Thymus (tissue), 11 donors: ENCODE data around the gene AFAP1. TPM values are rescaled to one million over a fixed set of nuclear protein-coding genes. Genes with fewer than 3 reads are reported as not detected.

Source experiments
- DNase-seq, 9 donors: peaks; one replicate each; pipeline ENCODE4 v3.0.0-alpha.2; 2013; ENCODE audit warnings: low spot score in 9 of 9, low read depth in 6 of 9, missing footprints in 1 of 9
- H3K27ac ChIP-seq, 2 donors: one replicate each; pipeline ENCODE4 v1.5.1; 2013; ENCODE audit warnings: control low read depth in 1 of 2, low read depth in 1 of 2, low read length in 1 of 2, mild to moderate bottlenecking in 1 of 2, moderate library complexity in 1 of 2
- H3K27me3 ChIP-seq, 2 donors: one replicate each; pipeline ENCODE4 v1.5.1; 2013; ENCODE audit warnings: low read length in 1 of 2; ENCODE audit not compliant: control insufficient read depth in 2 of 2, insufficient read depth in 1 of 2
- H3K36me3 ChIP-seq, 2 donors: one replicate each; pipeline ENCODE4 v1.5.1; 2013; ENCODE audit warnings: low read length in 1 of 2, mild to moderate bottlenecking in 1 of 2, moderate library complexity in 1 of 2; ENCODE audit not compliant: control insufficient read depth in 2 of 2, insufficient read depth in 2 of 2
- H3K4me1 ChIP-seq, 2 donors: one replicate each; pipeline ENCODE4 v1.5.1; 2013; ENCODE audit warnings: low read length in 2 of 2; ENCODE audit not compliant: control insufficient read depth in 2 of 2, insufficient read depth in 2 of 2
- H3K4me3 ChIP-seq, 2 donors: one replicate each; pipeline ENCODE4 v1.5.1; 2013; ENCODE audit warnings: low read length in 2 of 2, control low read depth in 1 of 2, mild to moderate bottlenecking in 1 of 2
- H3K9me3 ChIP-seq, 2 donors: one replicate each; pipeline ENCODE4 v1.5.1; 2013; ENCODE audit warnings: low read length in 1 of 2, mild to moderate bottlenecking in 1 of 2; ENCODE audit not compliant: control insufficient read depth in 2 of 2, insufficient read depth in 1 of 2
- WGBS: extraction: QIAGEN DNeasy Blood & Tissue Kit; methylation state at CpG from one replicate; pipeline ENCODE4 v1.1.7; 2013; 5-methylcytosine and 5-hydroxymethylcytosine counted together
- polyA plus RNA-seq: library from polyadenylated mRNA; stranded (reverse); fragments of 200-250 nt; gene quantifications from one replicate; pipeline ENCODE4 v1.2.3, GENCODE V29; 2013
- total RNA-seq: library from RNA; stranded (reverse); fragments of 120-200 nt; gene quantifications from one replicate; pipeline ENCODE4 v1.2.4, GENCODE V29; 2013
- donor health status: healthy.

AFAP1 gene
- total and polyA plus RNA-seq, 2 donors, result 3.2 to 4.5 TPM

- Histone ChIP-seq H3K27me3 (peaks cover 0 to 2% of the 10 kb centered on the region in 2 donors), H3K36me3 (no peaks in the 10 kb centered on the region), H3K9me3 (no peaks in the 10 kb centered on the region), H3K4me1 (no peaks in the 10 kb centered on the region), H3K4me3 (no peak overlapping the region), H3K27ac (no peak overlapping the region)
- 85% methylated on average over 31 of the region's 31 CpGs for WGBS
- no peak for DNase-seq
These were observed 203.0 kb downstream of the AFAP1 start for GRCh38 chr4:7736436-7737267.

GRCh38 chr4:7735961-7736360 lies 203.7 kb downstream of the AFAP1 start:
- 88% methylated on average over 8 of the region's 8 CpGs for WGBS
- Histone ChIP-seq H3K27me3 (peaks cover 0 to 2% of the 10 kb centered on the region in 2 donors), H3K9me3 (no peaks in the 10 kb centered on the region), H3K36me3 (no peaks in the 10 kb centered on the region), H3K4me1 (no peaks in the 10 kb centered on the region), H3K4me3 (no peak overlapping the region), H3K27ac (no peak overlapping the region)
- no peak for DNase-seq

DNA sequence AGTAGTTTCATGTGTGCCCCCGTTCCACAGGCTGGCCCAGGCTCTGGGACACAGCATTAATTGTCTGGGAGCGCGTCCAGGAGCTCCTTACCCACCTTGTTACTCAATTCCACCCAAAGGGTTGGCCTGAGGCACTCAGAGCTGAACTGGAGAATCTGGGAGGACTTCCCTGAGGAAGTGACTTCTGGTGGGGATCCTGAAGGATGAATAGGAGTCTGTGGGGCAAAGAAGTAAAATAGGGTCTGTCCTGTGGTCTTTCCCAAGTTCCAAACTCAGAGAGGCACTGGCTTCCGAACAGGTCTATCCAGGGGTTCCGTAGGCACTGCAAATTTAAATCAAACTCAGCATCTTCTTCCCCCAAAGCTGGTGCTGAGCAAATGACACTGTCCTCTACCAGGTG lies 204.3 kb downstream of the AFAP1 start:
- H3K36me3 ChIP-seq, result no peaks in the 10 kb centered on the region
- WGBS, result 94% methylated on average over 5 of the region's 5 CpGs
- DNase-seq, result no peak
- H3K27ac ChIP-seq, result no peak overlapping the region
- H3K4me1 ChIP-seq, result no peaks in the 10 kb centered on the region
- no peak overlapping the region for H3K4me3 ChIP-seq
- no peaks in the 10 kb centered on the region for H3K9me3 ChIP-seq
- peaks cover 0 to 2% of the 10 kb centered on the region in 2 donors for H3K27me3 ChIP-seq

GRCh38 chr4:7734651-7735260 lies 204.9 kb downstream of the AFAP1 start:
- no peak overlapping the region for H3K4me3 ChIP-seq
- WGBS, result 71% methylated on average over 20 of the region's 20 CpGs
- no peaks in the 10 kb centered on the region for H3K4me1 ChIP-seq
- DNase-seq, result no peak
- H3K9me3 ChIP-seq, result no peaks in the 10 kb centered on the region
- no peak overlapping the region for H3K27ac ChIP-seq
- H3K27me3 ChIP-seq, result peaks cover 0 to 2% of the 10 kb centered on the region in 2 donors
- H3K36me3 ChIP-seq, result no peaks in the 10 kb centered on the region

GRCh38 chr4:7733801-7734650 lies 205.6 kb downstream of the AFAP1 start:
- Histone ChIP-seq H3K9me3 (no peaks in the 10 kb centered on the region), H3K4me1 (no peaks in the 10 kb centered on the region), H3K36me3 (no peaks in the 10 kb centered on the region), H3K4me3 (no peak overlapping the region), H3K27me3 (peaks cover 0 to 2% of the 10 kb centered on the region in 2 donors), H3K27ac (no peak overlapping the region)
- WGBS, result 75% methylated on average over 26 of the region's 26 CpGs
- no peak for DNase-seq

DNA sequence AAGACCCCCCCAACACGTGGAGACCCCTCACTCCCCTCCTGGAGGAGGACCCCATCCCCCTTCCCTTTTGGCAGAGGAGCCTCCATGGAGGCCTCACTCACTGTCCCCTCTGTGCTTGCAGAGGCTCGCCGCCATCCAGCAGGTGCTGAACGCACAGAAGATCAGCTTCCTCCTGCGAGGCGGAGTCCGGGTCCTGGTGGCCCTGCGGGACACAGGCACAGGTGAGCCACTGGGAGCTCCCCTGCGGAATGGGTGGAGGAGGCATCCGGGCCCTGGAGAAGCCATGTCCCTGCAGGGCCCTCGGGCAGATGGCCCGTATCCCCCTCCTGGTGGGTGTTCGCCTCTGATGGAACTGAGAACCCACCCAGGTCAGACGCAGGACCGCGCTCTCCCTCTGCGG lies 206.5 kb downstream of the AFAP1 start:
- DNase-seq, result no peak
- 89% methylated on average over 17 of the region's 17 CpGs for WGBS
- peaks cover 0 to 2% of the 10 kb centered on the region in 2 donors for H3K27me3 ChIP-seq

DNA sequence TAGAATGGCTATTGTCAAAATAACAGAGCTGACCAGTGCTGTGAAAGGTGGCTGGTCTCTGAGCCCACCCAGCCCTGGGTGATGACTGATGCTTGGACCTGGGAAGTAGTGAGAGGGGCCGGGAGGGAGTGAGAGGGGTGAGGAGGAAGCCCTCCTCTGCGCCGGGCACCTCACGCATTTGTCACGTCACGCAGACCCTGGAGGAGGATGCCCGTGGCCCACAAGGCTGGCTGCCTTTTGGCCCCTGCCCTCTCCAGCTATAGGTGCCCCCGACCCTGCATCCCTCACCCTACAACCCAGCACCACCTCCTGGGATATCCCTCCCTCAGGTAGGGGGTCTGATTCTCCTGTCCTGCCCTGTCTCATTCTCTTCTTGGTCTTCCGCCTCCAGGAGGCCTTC lies 207.4 kb downstream of the AFAP1 start:
- 92% methylated on average over 9 of the region's 9 CpGs for WGBS
- H3K27me3 ChIP-seq, result peaks cover 0 to 2% of the 10 kb centered on the region in 2 donors

More for the DNA sequence above, 206.5 kb downstream of the AFAP1 start:
- Histone ChIP-seq H3K4me3 (no peak overlapping the region), H3K36me3 (no peaks in the 10 kb centered on the region), H3K27ac (no peak overlapping the region), H3K9me3 (no peaks in the 10 kb centered on the region), H3K4me1 (no peaks in the 10 kb centered on the region)

GRCh38 chr4:7731437-7731836 lies 208.2 kb downstream of the AFAP1 start:
- Histone ChIP-seq H3K9me3 (no peaks in the 10 kb centered on the region), H3K36me3 (no peaks in the 10 kb centered on the region), H3K4me1 (no peaks in the 10 kb centered on the region), H3K4me3 (no peak overlapping the region), H3K27me3 (peaks cover 0 to 2% of the 10 kb centered on the region in 2 donors), H3K27ac (no peak overlapping the region)
- WGBS, result 93% methylated on average over 4 of the region's 4 CpGs
- no peak for DNase-seq

More for the DNA sequence above, 207.4 kb downstream of the AFAP1 start:
- Histone ChIP-seq H3K9me3 (no peaks in the 10 kb centered on the region), H3K4me1 (no peaks in the 10 kb centered on the region), H3K36me3 (no peaks in the 10 kb centered on the region), H3K27ac (no peak overlapping the region), H3K4me3 (no peak overlapping the region)
- DNase-seq, result no peak

DNA sequence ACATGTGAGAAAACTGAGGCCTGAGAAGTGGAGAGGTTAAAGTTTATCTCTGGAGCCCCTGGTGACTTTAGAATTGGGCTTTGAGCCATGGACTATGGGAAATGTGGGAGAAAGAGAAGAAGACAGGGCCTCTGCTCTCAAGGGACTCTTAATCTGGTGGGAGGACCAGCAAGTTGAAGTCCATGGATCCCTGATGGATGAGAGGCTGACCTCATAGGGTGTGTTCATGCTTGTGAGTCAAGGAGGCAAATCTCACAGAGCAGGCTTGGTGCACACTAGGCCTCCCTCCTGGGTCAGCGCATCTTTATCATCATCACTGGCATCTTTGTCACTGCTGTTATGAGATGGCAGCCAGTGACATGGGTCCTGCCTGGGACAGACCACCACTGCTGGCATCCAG lies 211.9 kb downstream of the AFAP1 start:
- no peaks in the 10 kb centered on the region for H3K4me1 ChIP-seq
- DNase-seq, result no peak
- H3K27me3 ChIP-seq, result peaks cover 0 to 4% of the 10 kb centered on the region in 2 donors
- H3K36me3 ChIP-seq, result no peaks in the 10 kb centered on the region
- H3K9me3 ChIP-seq, result no peaks in the 10 kb centered on the region
- 95% methylated on average over 1 of the region's 1 CpG for WGBS
- H3K4me3 ChIP-seq, result no peak overlapping the region
- H3K27ac ChIP-seq, result no peak overlapping the region
